GM21723 (cell line): ENCODE measurements around the gene CNTN1.
A peak's percentile ranks its signal among the peaks of the same experiment; 100 is the strongest.
"Not testable (repeated sequence)": the region's sequence is repeated elsewhere in the genome, so short reads cannot be mapped to it uniquely, and the experiment has no call there.

Experiments used
- ATAC-seq: cut with Tn5 transposase; IDR thresholded peaks from one replicate; pipeline ENCODE4 v1.9.1; 2021; ENCODE audit warnings: mild to moderate bottlenecking, moderate library complexity; ENCODE audit not compliant: unreplicated experiment

Gene CNTN1

DNA sequence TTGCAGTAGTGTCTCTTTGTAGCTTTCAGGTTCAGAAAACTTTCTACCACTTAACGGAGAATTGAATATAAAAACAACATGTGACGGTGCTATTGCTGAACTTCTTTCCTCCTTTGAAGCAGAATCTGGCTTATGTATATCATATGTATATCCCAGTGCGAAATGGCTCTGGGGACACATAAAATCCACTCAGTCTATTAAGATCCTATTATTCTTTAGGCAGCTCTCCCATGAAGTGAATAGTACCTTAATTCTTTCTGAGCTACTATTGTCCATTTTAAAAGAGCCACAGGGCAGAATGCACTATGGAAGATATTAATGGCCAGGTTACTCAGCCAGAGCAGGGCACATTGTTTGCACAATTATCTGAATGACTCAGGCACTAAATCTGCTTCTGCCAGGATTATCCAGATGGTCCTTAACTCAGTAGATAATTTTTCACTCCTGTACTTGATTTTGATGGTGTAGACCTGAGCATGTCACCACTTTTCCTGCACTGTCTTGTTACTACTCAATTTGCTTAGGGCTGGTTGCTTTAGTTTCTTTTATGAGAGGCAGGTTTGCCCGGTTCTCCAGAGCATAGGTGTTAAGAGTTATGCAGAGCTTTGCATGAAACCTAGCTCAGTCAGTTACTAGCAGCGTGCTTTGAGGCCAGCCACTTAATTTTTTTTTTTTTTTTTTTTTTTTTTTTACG is 5.5 kb downstream of the CNTN1 start:
- no peak for ATAC-seq

DNA sequence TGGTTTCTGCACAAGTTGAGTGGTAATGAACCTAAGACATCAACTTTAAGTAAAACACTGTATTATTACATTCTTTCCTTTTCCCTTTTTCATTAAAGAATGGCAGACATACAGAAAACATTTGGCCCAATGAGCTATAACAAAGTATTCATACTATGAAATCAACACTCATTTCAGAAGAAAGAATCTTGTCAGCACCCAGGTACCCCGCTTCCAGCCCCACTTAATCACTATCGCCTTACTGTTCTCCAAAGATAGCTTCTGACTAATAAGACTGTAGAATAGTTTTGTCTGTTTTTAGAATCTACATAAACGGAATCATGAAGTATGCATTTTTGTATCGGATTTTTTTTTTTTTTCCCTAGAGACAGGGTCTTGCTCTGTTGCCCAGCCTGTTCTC is 9.5 kb downstream of the CNTN1 start:
- ATAC-seq, result peak; percentile 69

DNA sequence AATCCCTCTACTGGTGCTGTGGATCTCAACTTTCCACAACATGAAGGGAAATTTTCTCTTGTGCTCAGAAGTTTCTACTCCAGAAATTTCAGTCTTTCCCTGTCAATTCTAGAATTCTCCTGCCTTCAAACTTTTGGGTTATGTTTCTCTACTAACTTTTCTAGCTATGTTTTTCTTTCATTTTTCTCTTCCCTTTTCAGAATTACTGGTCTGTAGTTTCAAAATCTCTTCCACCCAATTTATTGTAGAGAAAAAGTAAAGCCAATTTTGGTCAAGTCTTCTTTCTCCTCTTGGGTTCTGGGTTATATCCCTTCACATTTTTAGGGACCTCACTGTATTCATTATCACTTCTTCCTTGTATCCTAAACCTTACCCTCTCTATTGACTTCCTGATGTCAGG is 18.9 kb downstream of the CNTN1 start:
- no peak for ATAC-seq

- ATAC-seq, result no peak
Measured at GRCh38 chr12:40714636-40715035, 22.4 kb downstream of the CNTN1 start.

- no peak for ATAC-seq
Measured at GRCh38 chr12:40716037-40716436, 23.8 kb downstream of the CNTN1 start.

- no peak for ATAC-seq
Measured at GRCh38 chr12:40717576-40717975, 25.3 kb downstream of the CNTN1 start.

GRCh38 chr12:40718878-40719372 is 26.7 kb downstream of the CNTN1 start:
- ATAC-seq, result no peak

DNA sequence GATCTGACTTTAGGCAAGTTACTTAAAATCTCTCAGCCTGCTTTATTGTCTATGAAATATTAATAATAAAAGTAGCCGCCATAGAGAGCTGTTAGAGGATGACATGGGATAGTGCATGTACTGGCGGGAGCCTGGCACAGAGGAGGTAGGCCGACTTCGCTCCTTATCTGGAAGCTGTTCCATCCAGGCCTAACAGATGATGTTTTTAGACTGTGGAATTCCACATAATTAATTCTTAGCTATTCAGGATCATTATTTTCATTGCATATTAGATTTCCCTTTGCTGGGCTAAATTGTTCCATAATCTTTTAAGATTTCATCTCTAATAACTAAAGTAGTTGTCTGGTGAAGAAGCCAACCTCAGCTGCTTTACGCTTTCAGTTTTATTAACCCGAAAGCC is 30.8 kb downstream of the CNTN1 start:
- no peak for ATAC-seq

GRCh38 chr12:40726366-40726765 is 34.1 kb downstream of the CNTN1 start:
- ATAC-seq, result no peak

GRCh38 chr12:40727774-40728483 is 35.7 kb downstream of the CNTN1 start:
- ATAC-seq, result no peak

GRCh38 chr12:40730281-40730680 is 38.0 kb downstream of the CNTN1 start:
- no peak for ATAC-seq

- no peak for ATAC-seq
Measured at GRCh38 chr12:40733871-40734270, 41.6 kb downstream of the CNTN1 start.

DNA sequence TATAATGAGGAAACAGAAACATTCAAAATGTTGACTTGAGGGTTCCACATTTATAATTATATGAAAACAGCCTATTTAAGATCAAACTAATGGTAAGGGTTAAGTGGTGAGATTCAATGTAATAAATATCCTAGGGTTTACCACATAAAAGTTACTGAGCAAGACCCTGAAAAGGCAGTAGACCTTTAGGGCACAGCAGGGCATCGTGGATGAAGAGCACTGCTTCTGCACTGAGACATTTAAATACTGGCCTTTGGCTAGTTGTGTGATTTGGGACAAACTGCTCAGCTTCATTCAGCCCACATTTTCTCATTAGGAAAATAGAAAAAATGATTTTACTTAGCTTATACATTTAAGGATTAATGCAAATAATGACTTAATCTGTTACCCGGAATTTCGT is 42.0 kb downstream of the CNTN1 start:
- no peak for ATAC-seq

DNA sequence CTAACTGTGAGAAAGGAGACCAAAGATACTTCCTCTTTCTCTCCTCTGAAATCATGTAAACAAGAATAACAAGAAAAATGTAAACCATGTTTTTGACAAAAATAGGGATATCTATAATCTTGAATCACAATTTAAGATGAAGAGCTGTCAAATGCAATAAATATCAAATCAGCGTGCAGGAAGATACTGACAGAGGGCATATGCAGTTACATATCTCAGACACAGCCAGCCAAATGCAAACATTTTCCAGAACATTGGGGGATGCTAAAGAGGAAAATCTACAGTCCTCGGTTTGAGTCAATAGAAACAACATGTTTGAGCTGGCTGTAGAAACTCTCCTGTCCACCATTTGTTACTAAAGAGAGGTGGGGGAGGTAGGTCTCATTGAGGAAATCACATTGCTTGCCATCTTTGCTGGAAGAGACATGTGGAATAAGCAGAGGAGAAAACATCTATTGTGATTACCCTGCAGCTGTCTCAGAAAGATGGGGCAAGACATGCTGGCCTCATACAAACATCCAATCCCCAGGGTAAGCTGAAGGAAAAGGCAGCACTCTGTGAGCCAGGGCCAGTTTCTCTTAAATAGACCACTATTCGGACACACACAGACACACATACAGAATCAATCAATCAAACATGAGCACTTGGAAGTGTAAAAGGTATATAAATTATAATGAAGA is 43.5 kb downstream of the CNTN1 start:
- ATAC-seq, result no peak

GRCh38 chr12:40737416-40737815 is 45.2 kb downstream of the CNTN1 start:
- not testable (repeated sequence) for ATAC-seq

DNA sequence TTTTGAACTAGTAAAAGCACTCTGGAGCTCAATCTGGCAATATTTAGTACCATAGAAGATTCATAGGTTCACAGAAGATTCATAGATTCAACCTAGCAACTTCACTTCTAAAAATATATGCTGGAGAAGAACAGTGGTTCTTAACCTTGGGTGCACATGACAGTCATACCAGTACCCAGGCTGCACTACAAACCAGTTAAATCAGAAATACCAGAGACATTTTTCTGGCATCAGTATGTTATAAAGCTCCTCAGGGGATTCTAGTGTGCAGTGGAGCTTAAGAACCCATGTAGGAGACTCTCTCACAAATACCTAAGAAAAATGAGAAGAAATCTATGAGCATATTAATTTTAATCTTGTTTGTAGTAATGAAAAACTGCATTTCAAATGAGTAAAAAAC is 46.6 kb downstream of the CNTN1 start:
- no peak for ATAC-seq

DNA sequence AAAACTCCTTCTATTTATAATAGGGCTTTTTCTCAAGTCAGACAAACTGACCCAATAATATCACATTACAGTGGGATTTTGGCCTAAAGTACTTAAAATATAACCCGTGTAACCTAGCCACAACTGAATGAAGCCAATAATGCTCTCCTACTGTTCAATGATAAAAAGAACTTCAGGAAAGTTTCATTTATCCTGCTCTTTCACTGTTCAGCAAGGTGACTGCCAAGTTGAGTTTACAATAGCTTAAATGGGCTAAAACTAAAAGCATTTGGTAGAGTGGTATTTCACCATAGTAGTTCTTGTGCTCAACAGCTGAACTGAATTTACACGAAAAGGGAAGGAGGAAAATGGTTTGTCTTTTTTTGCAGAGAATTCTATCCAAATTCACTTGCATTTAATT is 49.8 kb downstream of the CNTN1 start:
- no peak for ATAC-seq

- ATAC-seq, result no peak
Measured at GRCh38 chr12:40745386-40745785, 53.1 kb downstream of the CNTN1 start.

- no peak for ATAC-seq
Measured at GRCh38 chr12:40749863-40750262, 57.6 kb downstream of the CNTN1 start.

DNA sequence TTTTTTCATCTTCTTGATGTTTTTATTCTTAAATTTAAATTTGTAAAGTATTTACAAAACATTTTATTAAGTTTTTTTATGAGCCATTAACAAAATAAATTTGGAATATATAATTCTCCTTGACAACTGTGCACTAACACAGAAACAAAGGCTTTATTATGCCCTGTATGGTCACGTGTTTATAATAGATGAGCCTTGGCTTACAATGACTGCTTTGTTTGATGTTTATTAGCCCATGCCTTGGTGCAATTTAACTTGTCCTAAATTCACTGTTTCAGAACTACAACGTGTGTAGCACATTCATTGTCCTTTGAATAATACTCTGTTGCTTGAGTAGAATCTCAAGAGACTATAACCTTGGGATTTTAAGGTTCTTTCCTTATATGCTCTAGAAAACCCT is 59.8 kb downstream of the CNTN1 start:
- ATAC-seq, result no peak

GRCh38 chr12:40760821-40761220 is 68.6 kb downstream of the CNTN1 start:
- no peak for ATAC-seq

DNA sequence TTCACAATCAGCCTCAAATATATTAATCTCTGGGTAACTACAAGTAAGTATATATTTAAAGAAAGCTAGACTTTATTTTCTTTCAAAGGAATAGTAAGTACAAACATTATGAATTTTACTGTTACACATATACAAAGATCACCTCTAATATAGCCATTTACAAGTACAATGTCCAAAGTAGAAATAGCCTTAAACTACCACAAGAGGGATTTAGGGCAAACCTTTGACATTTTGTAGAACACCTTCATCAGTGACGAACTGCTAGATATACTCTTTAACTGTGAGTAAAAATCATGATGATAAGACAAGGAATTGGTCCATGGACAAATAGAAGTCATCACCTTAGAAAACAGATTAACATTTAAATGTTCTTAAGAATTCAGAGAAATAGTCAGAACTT is 69.8 kb downstream of the CNTN1 start:
- no peak for ATAC-seq
